Loucy (cell line): ENCODE measurements around the gene PLA2G2A.
"Not testable (repeated sequence)": the region's sequence is repeated elsewhere in the genome, so short reads cannot be mapped to it uniquely, and the experiment has no call there.

Experiments
- H2AFZ ChIP-seq: fragments of 200-600 bp; sonication (generic); 2 replicates; pipeline ENCODE4 v1.6.0; 2016; ENCODE audit warnings: antibody characterized with exemption, mild to moderate bottlenecking, low read length, moderate library complexity
- H3F3A ChIP-seq: fragments of 200-600 bp; 2 replicates; pipeline ENCODE4 v1.6.0; 2016; ENCODE audit warnings: antibody characterized with exemption, low read depth, mild to moderate bottlenecking
- H3K27me3 ChIP-seq: fragments of 200-600 bp; sonication (generic); 2 replicates; pipeline ENCODE4 v1.6.1; 2014; ENCODE audit warnings: low read length, mild to moderate bottlenecking; ENCODE audit not compliant: insufficient read depth, poor library complexity, severe bottlenecking
- H3K36me3 ChIP-seq: fragments of 200-600 bp; sonication (generic); 2 replicates; pipeline ENCODE4 v1.6.1; 2016; ENCODE audit warnings: low read length; ENCODE audit not compliant: insufficient read depth
- H3K4me1 ChIP-seq: fragments of 200-600 bp; sonication (generic); 2 replicates; pipeline ENCODE4 v1.5.1; 2014; ENCODE audit warnings: low read length, mild to moderate bottlenecking; ENCODE audit not compliant: insufficient read depth, poor library complexity, severe bottlenecking
- H3K4me2 ChIP-seq: fragments of 200-600 bp; sonication (generic); 2 replicates; pipeline ENCODE4 v1.6.0; 2014; ENCODE audit warnings: antibody characterized with exemption, low read length, low read depth, mild to moderate bottlenecking; ENCODE audit not compliant: poor library complexity, severe bottlenecking
- H3K4me3 ChIP-seq: fragments of 200-600 bp; sonication (generic); 2 replicates; pipeline ENCODE4 v1.5.1; 2014; ENCODE audit warnings: low read length, mild to moderate bottlenecking, mixed read lengths; ENCODE audit not compliant: poor library complexity, severe bottlenecking
- H3K79me2 ChIP-seq: fragments of 200-600 bp; sonication (generic); 2 replicates; pipeline ENCODE4 v1.6.1; 2014; ENCODE audit warnings: low read length; ENCODE audit not compliant: insufficient read depth
- H3K9ac ChIP-seq: fragments of 200-600 bp; sonication (generic); 2 replicates; pipeline ENCODE4 v1.6.0; 2014; ENCODE audit warnings: mild to moderate bottlenecking, low read depth, low read length, moderate library complexity; ENCODE audit not compliant: poor library complexity, severe bottlenecking
- H3K9me2 ChIP-seq: fragments of 200-600 bp; sonication (generic); replicated peaks from 2 replicates; pipeline ENCODE4 v1.6.1; 2016; ENCODE audit warnings: low read depth, low read length, mixed read lengths
- H3K9me3 ChIP-seq: fragments of 200-600 bp; sonication (generic); 2 replicates; pipeline ENCODE4 v1.6.1; 2014; ENCODE audit warnings: mild to moderate bottlenecking, antibody characterized with exemption, low read length, low read depth; ENCODE audit not compliant: insufficient read depth
- H4K20me1 ChIP-seq: fragments of 200-600 bp; sonication (generic); 2 replicates; pipeline ENCODE4 v1.6.0; 2014; ENCODE audit warnings: antibody characterized with exemption, low read length, mild to moderate bottlenecking; ENCODE audit not compliant: insufficient read depth, poor library complexity, severe bottlenecking
- EZH2phosphoT487 ChIP-seq: fragments of 200-600 bp; IDR thresholded peaks from 2 replicates; pipeline ENCODE4 v1.6.1; 2018; ENCODE audit warnings: antibody characterized with exemption, mild to moderate bottlenecking, moderate library complexity, borderline replicate concordance
- TF ChIP-seq, protein P1 (sequence below): fragments of 200-600 bp; sonication (generic); conservative IDR thresholded peaks from 2 replicates; pipeline ENCODE4 v1.5.1; 2014; ENCODE audit warnings: mild to moderate bottlenecking, antibody characterized with exemption, low read length

PLA2G2A gene

DNA sequence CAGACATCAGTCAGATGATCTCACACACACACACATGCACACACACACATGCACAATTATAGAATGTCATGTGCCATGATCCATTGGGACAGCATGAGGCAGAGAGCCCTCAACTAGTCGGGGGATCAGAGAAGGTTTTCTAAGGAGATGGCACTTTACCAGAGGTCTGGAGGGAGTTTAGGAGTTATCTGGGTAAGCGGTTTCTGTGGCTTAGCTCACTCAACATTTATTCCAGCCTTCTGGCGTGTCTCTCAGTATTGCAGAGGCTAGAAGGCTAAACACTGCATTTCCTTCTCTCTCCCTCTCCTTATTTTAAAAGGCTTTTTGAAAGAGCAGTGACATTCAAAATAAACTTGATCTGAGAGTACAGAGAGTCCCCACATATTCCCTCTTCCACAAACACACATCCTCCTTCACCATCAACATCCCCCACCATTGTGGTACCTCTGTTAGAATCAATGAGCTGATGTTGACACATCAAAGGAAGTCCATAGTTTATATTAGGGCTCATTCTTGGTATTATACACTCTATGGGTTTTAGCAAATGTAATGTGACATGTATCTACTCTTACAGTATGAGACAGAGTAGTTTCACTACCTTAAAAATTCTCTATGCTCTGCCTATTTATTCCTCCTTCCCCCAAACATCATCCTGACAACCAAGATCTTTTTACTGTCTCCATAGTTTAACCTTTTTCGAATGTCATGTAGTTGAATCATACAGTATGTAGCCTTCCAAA is 9.0 kb upstream of the PLA2G2A start:
- no peaks in the 10 kb centered on the region for H4K20me1 ChIP-seq
- H3K9me3 ChIP-seq = no peaks in the 10 kb centered on the region
- H2AFZ ChIP-seq = no peak overlapping the region
- no peaks in the 10 kb centered on the region for H3K4me1 ChIP-seq
- no peaks in the 10 kb centered on the region for H3F3A ChIP-seq
- H3K4me2 ChIP-seq = no peak overlapping the region
- H3K27me3 ChIP-seq = no peaks in the 10 kb centered on the region
- no peaks in the 10 kb centered on the region for H3K36me3 ChIP-seq
- no peaks in the 10 kb centered on the region for H3K9me2 ChIP-seq
- H3K79me2 ChIP-seq = no peaks in the 10 kb centered on the region
- H3K4me3 ChIP-seq = no peak overlapping the region
- H3K9ac ChIP-seq = no peak overlapping the region
- TF ChIP-seq EZH2phosphoT487 = no peak
- TF ChIP-seq, protein P1, sequence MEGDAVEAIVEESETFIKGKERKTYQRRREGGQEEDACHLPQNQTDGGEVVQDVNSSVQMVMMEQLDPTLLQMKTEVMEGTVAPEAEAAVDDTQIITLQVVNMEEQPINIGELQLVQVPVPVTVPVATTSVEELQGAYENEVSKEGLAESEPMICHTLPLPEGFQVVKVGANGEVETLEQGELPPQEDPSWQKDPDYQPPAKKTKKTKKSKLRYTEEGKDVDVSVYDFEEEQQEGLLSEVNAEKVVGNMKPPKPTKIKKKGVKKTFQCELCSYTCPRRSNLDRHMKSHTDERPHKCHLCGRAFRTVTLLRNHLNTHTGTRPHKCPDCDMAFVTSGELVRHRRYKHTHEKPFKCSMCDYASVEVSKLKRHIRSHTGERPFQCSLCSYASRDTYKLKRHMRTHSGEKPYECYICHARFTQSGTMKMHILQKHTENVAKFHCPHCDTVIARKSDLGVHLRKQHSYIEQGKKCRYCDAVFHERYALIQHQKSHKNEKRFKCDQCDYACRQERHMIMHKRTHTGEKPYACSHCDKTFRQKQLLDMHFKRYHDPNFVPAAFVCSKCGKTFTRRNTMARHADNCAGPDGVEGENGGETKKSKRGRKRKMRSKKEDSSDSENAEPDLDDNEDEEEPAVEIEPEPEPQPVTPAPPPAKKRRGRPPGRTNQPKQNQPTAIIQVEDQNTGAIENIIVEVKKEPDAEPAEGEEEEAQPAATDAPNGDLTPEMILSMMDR = no peak

DNA sequence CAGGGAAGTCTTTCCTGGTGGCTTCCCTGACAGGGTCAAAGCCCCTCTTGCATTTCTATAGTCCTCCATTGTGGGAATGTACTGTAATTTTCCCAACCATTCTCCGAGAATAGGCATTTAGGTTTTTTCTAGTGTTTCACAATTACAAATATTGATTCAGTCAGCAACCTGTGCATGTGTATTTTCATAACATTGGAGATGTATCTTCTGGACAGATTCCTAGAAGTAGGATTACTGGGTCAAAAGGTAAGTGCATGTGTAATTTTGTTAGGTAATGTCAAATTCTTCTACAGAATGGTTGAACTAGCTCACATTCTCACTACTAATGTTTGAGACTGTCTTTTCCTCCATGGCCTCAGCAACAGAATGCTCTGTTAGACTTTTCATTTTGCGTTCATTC is 8.3 kb upstream of the PLA2G2A start:
- Histone ChIP-seq H4K20me1 (no peaks in the 10 kb centered on the region), H3K9me3 (no peaks in the 10 kb centered on the region), H3K79me2 (no peaks in the 10 kb centered on the region), H3K27me3 (no peaks in the 10 kb centered on the region), H2AFZ (no peak overlapping the region), H3F3A (no peaks in the 10 kb centered on the region), H3K4me1 (no peaks in the 10 kb centered on the region), H3K4me2 (no peak overlapping the region), H3K9ac (no peak overlapping the region), H3K9me2 (no peaks in the 10 kb centered on the region), H3K36me3 (no peaks in the 10 kb centered on the region), H3K4me3 (no peak overlapping the region)
- no peak for TF ChIP-seq EZH2phosphoT487
- TF ChIP-seq, protein P1 = no peak

DNA sequence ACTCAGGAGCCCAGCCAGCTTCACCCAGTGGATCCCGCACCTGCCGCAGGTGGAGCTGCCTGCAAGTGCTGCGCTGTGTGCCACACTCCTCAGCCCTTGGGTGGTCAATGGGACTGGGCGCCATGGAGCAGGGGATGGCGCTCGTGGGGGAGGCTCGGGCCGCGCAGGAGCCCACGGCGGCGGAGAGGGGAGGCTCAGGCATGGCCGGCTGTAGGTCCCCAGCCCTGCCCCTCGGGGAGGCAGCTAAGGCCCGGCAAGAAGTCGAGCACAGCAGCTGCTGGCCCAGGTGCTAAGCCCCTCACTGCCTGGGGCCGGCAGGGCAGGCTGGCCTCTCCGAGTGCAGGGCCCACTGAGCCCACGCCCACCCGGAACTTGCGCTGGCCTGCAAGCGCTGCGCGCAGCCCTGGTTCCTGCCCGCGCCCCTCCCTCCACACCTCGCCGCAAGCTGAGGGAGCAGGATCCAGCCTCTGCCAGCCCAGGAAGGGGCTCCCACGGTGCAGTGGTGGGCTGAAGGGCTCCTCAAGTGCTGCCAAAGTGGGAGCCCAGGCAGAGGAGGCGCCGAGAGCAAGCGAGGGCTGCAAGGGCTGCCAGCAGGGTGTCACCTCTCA is 5.1 kb upstream of the PLA2G2A start:
- not testable (repeated sequence) for H3K9me3 ChIP-seq, H3F3A ChIP-seq, H4K20me1 ChIP-seq, H2AFZ ChIP-seq, H3K4me1 ChIP-seq, H3K4me3 ChIP-seq, H3K79me2 ChIP-seq, H3K27me3 ChIP-seq, H3K9me2 ChIP-seq, H3K4me2 ChIP-seq, H3K9ac ChIP-seq, H3K36me3 ChIP-seq
